Measurements from ENCODE around the gene ZNF277.

Gene ZNF277, protein sequence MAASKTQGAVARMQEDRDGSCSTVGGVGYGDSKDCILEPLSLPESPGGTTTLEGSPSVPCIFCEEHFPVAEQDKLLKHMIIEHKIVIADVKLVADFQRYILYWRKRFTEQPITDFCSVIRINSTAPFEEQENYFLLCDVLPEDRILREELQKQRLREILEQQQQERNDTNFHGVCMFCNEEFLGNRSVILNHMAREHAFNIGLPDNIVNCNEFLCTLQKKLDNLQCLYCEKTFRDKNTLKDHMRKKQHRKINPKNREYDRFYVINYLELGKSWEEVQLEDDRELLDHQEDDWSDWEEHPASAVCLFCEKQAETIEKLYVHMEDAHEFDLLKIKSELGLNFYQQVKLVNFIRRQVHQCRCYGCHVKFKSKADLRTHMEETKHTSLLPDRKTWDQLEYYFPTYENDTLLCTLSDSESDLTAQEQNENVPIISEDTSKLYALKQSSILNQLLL

DNA sequence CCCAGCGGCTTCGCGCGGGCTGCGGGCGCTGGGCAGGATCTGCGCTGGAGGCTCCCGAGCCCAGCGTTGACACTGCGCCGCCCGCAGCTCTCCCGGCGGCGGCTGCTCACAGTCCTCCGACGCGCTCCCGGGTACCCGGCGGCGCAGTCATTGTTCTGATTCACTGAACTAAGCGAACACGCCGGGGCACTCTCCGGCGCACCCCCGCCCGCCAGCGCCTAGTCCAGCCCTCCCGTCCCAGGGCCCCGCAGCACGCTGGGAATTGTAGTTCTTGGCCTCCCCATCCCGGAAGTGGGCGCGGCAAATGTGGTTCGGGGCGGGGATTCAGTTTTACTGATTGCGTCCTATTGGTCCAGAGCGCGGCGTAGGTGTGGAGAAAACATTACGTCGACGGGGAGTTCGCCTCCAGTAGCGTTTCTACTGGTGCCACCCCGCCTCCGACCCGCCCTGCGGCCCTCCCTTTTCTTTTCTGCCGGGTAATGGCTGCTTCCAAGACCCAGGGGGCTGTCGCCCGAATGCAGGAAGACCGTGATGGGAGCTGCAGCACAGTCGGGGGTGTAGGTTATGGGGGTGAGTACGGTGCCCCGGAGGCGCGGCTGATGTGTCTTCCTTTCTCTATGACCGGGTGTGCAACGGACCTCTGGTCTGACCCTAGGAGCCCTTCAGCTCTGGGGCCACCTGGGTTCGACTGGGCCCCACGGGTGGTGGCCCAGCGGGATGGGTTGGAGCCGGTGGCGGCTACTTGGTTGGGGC is at the start of gene ZNF277, which contains the start of gene DOCK4:
Gene ZNF277, plus strand, starts transcription at position 458 of the 753 bp plus-strand sequence. Its CDS starts 22 bp downstream, at position 480.
Gene DOCK4, minus strand, starts transcription at position 162 of the 753 bp plus-strand sequence. CDS start 261 bp downstream, outside the sequence.
- DNase-seq (ENCODE audit: low spot score): peak; percentile 98
- no peaks in the 10 kb centered on the region for H3K36me3 Mint-ChIP-seq (ENCODE audit: low read depth)
- no peaks in the 10 kb centered on the region for H3K9me3 Mint-ChIP-seq
- H3K27me3 Mint-ChIP-seq (ENCODE audit: low read depth): peaks cover 35% of the 10 kb centered on the region
- H3K27ac Mint-ChIP-seq: peak within 1 kb of the TSS; percentile 90
- H3K4me3 Mint-ChIP-seq: peak within 1 kb of the TSS; percentile 98
- peaks cover 20% of the 10 kb centered on the region for H3K4me1 Mint-ChIP-seq (ENCODE audit: low read depth)

DNA sequence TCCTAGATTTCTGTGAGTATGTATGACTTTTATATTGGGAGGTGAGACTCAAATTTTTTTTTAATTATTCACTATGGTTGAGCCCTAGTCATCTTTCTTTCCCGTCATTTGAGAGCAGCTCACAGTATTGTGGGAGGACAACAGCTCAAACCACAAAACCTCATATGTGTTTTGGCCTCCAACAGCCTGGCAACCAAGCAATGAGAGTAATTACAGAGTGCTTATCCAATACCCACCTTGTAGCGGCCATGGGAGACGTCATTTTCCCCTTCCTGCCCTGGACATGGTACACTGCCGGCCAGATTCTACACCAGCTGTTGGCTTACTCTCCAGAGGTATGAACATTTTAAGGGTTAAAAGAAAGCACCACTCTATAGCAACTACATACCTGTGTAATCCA is 49.4 kb upstream of the ZNF277 start:
- Mint-ChIP-seq H3K27ac (no peak overlapping the region), H3K4me3 (no peak overlapping the region), H3K4me1 (ENCODE audit: low read depth) (no peaks in the 10 kb centered on the region), H3K36me3 (ENCODE audit: low read depth) (no peaks in the 10 kb centered on the region), H3K27me3 (ENCODE audit: low read depth) (peaks cover 13% of the 10 kb centered on the region), H3K9me3 (no peaks in the 10 kb centered on the region)
- no peak for DNase-seq (ENCODE audit: low spot score)

DNA sequence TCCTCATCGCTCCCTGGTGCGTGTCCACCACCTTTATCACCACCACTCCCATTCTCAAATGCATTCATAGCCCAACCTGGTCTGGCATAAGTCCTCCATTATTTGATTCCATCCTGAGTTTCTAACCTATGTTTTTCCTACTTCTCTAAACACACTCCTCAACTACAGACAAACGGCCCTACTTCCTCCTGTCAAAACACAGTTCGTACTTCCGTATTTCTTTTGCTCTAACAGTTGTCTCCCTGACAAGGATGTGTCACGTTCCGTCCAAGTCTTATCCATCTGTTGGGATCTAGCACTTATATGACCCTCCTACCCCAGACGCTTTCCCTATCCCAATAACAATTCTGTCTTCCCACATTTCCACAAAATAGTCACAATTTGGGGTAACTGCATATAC is 47.1 kb upstream of the ZNF277 start:
- Mint-ChIP-seq H3K9me3 (no peaks in the 10 kb centered on the region), H3K27ac (no peak overlapping the region), H3K36me3 (ENCODE audit: low read depth) (no peaks in the 10 kb centered on the region), H3K27me3 (ENCODE audit: low read depth) (peaks cover 13% of the 10 kb centered on the region), H3K4me1 (ENCODE audit: low read depth) (no peaks in the 10 kb centered on the region), H3K4me3 (no peak overlapping the region)
- no peak for DNase-seq (ENCODE audit: low spot score)

DNA sequence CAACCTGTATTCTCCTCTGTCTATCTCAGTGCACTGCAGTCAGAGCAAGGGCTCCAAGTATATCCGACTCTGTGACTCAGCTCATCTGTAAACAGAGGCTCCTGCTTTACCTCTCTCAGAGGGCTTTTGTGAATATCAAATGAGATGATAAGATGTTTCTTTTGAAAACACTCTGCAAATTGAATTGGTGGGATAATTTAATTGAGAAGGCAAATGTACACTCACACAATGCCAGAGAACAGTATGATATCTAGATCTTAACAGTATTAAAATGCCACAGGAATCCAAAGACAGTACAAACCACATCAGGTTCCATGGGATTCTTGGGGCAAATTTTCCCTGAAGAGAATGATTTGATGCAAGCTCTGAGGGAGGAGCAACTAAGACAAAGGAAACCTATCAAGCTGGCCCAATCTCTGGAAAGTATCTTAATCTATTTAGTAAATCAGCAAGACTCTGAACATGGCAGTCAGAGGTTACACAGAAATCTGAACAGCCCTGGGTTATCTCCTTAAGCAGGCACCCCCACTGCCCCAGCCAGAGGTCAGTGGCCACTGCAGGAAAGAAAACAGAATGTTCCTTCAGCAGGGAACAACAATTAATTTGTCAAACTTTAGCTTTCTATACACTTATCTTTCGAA is 46.2 kb upstream of the ZNF277 start:
- no peak overlapping the region for H3K4me3 Mint-ChIP-seq
- H3K27me3 Mint-ChIP-seq (ENCODE audit: low read depth): peaks cover 10% of the 10 kb centered on the region
- no peaks in the 10 kb centered on the region for H3K36me3 Mint-ChIP-seq (ENCODE audit: low read depth)
- DNase-seq (ENCODE audit: low spot score): no peak
- H3K27ac Mint-ChIP-seq: no peak overlapping the region
- H3K4me1 Mint-ChIP-seq (ENCODE audit: low read depth): no peaks in the 10 kb centered on the region
- H3K9me3 Mint-ChIP-seq: no peaks in the 10 kb centered on the region

- H3K27me3 Mint-ChIP-seq (ENCODE audit: low read depth): peaks cover 10% of the 10 kb centered on the region
- no peak for DNase-seq (ENCODE audit: low spot score)
- no peaks in the 10 kb centered on the region for H3K9me3 Mint-ChIP-seq
- H3K27ac Mint-ChIP-seq: no peak overlapping the region
- no peaks in the 10 kb centered on the region for H3K4me1 Mint-ChIP-seq (ENCODE audit: low read depth)
- H3K36me3 Mint-ChIP-seq (ENCODE audit: low read depth): no peaks in the 10 kb centered on the region
- H3K4me3 Mint-ChIP-seq: no peak overlapping the region
Observed at GRCh38 chr7:112160771-112161150, 45.7 kb upstream of the ZNF277 start.

DNA sequence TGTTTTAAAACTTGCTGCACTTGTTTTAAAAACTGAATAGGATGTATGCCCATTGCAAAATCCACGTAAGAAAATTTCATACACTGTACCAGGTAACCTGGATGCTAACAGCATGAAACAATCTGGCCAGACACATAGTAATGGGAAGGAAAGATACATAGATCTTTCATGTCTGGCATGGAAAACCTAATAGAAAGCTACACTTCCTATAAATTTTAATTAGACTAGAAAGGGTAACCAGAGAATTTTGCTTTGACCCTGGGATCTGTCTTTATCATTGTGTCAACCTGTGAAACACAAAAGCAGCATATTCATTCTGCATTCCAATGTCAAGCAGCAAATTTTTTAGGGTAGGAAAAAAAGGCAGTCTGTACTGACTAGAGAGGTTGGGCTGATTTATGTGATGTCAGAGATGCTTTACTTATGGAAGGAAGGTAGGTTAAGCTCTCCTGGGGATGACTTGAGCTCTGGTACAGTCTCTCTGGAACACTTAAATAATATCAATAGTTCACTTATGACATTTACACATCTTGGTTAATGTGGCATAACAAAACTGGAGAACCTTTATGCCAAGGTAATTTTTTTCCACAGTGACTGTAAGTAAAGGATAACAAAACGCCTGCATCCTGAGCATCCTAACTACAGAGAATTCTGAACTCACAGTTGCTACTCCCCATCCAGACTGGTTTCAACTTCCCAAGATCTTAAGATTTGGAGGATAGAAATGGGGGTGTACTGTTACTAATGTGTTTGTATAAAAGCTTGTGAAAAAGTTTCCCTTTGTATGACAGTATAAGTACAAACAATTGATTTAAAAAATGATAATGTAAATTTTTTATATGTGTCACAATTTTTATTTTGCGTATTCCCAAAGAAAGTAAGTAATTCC is 45.0 kb upstream of the ZNF277 start:
- Mint-ChIP-seq H3K9me3 (no peaks in the 10 kb centered on the region), H3K4me3 (no peak overlapping the region), H3K4me1 (ENCODE audit: low read depth) (no peaks in the 10 kb centered on the region), H3K36me3 (ENCODE audit: low read depth) (no peaks in the 10 kb centered on the region), H3K27ac (no peak overlapping the region), H3K27me3 (ENCODE audit: low read depth) (peaks cover 10% of the 10 kb centered on the region)
- DNase-seq (ENCODE audit: low spot score): no peak

DNA sequence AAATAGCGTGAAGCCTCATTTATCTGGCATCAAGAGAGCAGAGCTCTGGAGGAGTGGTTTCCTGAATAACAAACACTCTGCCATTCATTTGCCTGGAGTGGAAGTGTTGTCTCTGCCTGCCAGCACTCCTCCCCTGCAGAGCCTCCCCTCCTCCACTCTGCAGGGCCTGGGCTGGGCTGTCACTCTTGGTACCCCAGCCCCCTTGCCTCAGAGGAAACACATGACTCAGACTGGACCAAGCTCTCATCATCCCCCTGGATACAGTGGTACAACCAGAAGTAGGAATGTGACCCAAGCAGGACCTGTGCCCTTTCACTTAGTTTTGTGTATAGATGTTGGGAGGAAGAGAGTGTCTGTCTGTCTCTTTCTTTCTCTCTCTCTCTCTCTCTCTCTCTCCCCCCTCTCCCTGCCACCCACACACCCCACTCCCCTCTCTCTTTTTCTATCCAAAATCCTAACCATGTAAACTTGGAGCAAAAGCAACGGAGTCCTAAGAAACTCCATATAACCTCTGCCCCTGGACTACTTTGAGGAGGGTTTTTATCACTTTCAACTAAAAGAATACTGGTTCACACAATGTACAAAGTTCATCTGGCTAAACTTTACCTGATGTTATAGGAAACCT is 44.2 kb upstream of the ZNF277 start:
- no peak overlapping the region for H3K27ac Mint-ChIP-seq
- no peaks in the 10 kb centered on the region for H3K36me3 Mint-ChIP-seq (ENCODE audit: low read depth)
- peaks cover 7% of the 10 kb centered on the region for H3K27me3 Mint-ChIP-seq (ENCODE audit: low read depth)
- H3K4me3 Mint-ChIP-seq: no peak overlapping the region
- DNase-seq (ENCODE audit: low spot score): no peak
- no peaks in the 10 kb centered on the region for H3K4me1 Mint-ChIP-seq (ENCODE audit: low read depth)
- H3K9me3 Mint-ChIP-seq: no peaks in the 10 kb centered on the region

- Mint-ChIP-seq H3K4me1 (ENCODE audit: low read depth) (no peaks in the 10 kb centered on the region), H3K9me3 (no peaks in the 10 kb centered on the region), H3K27me3 (ENCODE audit: low read depth) (peaks cover 7% of the 10 kb centered on the region), H3K27ac (no peak overlapping the region), H3K36me3 (ENCODE audit: low read depth) (no peaks in the 10 kb centered on the region), H3K4me3 (no peak overlapping the region)
- DNase-seq (ENCODE audit: low spot score): no peak
Observed at GRCh38 chr7:112162784-112163506, 43.5 kb upstream of the ZNF277 start.

GRCh38 chr7:112167147-112167546 is 39.3 kb upstream of the ZNF277 start:
- H3K4me1 Mint-ChIP-seq (ENCODE audit: low read depth): no peaks in the 10 kb centered on the region

DNA sequence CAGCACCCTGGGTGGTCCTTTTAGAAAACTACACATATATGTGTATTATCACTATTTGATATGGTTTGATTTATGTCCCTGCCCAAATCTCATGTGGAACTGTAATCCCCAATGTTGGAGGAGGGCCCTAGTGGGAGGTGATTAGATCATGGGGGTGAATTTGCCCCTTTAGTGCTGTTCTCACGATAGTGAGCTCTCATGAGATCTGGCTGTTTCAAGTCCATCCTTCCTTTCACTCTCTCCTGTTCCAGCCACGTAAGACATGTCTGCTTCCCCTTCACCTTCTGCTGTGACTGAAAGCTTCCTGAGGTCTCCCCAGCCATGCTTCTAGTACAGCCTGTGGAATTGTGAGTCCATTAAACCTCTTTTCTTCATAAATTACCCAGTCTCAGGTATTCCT is 37.6 kb upstream of the ZNF277 start:
- no peak for DNase-seq (ENCODE audit: low spot score)
- Mint-ChIP-seq H3K4me1 (ENCODE audit: low read depth) (no peaks in the 10 kb centered on the region), H3K4me3 (no peak overlapping the region), H3K9me3 (no peaks in the 10 kb centered on the region), H3K36me3 (ENCODE audit: low read depth) (no peaks in the 10 kb centered on the region), H3K27me3 (ENCODE audit: low read depth) (peaks cover 3% of the 10 kb centered on the region), H3K27ac (no peak overlapping the region)

More at GRCh38 chr7:112167147-112167546, 39.3 kb upstream of the ZNF277 start:
- H3K36me3 Mint-ChIP-seq (ENCODE audit: low read depth): no peaks in the 10 kb centered on the region
- H3K9me3 Mint-ChIP-seq: no peaks in the 10 kb centered on the region
- no peak overlapping the region for H3K4me3 Mint-ChIP-seq
- DNase-seq (ENCODE audit: low spot score): no peak
- peaks cover 3% of the 10 kb centered on the region for H3K27me3 Mint-ChIP-seq (ENCODE audit: low read depth)
- H3K27ac Mint-ChIP-seq: no peak overlapping the region

DNA sequence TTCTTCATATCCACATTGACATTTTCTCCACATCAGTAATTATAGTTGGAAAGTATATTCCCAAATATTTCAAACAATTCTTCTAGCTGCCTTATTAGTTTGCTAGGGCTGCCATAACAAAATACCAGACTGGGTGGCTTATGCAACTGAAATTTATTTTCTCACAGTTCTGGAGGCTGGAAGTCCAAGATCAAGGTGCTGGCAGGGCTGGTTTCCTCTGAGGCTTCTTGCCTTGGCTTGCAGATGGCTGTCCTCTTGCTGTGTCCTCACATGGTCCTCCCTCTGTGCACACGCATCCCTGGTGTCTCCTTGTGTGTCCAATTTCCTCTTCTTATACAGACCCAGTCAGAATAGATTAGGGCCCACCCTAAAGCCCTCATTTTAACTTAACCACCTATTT is 34.8 kb upstream of the ZNF277 start:
- H3K4me1 Mint-ChIP-seq (ENCODE audit: low read depth): no peaks in the 10 kb centered on the region
- H3K27ac Mint-ChIP-seq: no peak overlapping the region
- H3K27me3 Mint-ChIP-seq (ENCODE audit: low read depth): peaks cover 11% of the 10 kb centered on the region
- no peak for DNase-seq (ENCODE audit: low spot score)
- H3K9me3 Mint-ChIP-seq: no peaks in the 10 kb centered on the region
- no peaks in the 10 kb centered on the region for H3K36me3 Mint-ChIP-seq (ENCODE audit: low read depth)
- H3K4me3 Mint-ChIP-seq: no peak overlapping the region

DNA sequence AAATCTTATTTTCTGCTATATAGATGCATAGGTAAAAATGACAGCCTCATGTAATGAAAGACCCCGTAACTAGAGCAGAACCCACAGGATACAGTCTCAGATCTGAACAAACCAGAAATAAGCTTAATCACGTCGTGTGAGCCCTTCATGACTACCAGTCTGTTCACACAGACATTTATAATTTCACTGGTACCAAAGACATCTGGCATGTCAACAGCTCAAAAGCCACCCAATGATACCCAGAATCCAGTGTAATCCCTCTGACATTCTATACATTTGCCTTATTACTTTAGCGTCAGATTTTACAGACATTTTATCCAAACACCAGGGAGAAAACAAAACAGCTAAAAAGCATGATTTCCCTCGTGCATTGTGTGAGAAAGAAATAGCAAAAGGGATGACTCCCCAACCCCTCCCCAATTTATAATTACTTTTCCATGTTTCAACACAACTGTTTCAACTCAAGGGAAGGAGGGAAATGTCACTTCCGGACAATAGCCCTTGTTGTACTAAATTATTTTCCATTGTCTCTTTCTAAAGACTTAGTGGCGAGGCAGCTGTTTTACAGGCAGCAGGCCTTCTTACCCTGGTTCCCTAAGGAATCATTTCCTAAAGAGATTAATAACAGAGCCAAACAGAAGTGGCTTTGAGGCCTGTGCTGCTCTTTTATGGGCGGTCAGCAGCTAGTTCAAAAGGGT is 33.5 kb upstream of the ZNF277 start:
- H3K9me3 Mint-ChIP-seq: no peaks in the 10 kb centered on the region
- no peaks in the 10 kb centered on the region for H3K4me1 Mint-ChIP-seq (ENCODE audit: low read depth)
- H3K27me3 Mint-ChIP-seq (ENCODE audit: low read depth): peaks cover 15% of the 10 kb centered on the region
- H3K27ac Mint-ChIP-seq: no peak overlapping the region
- H3K36me3 Mint-ChIP-seq (ENCODE audit: low read depth): no peaks in the 10 kb centered on the region
- H3K4me3 Mint-ChIP-seq: no peak overlapping the region
- DNase-seq (ENCODE audit: low spot score): no peak
